GM21786 (cell line): Measurements from ENCODE around the gene HSPA12A.

Source experiments
- ATAC-seq: cut with Tn5 transposase; IDR thresholded peaks from one replicate; pipeline ENCODE4 v1.9.1; 2021; ENCODE audit not compliant: unreplicated experiment

HSPA12A gene

DNA sequence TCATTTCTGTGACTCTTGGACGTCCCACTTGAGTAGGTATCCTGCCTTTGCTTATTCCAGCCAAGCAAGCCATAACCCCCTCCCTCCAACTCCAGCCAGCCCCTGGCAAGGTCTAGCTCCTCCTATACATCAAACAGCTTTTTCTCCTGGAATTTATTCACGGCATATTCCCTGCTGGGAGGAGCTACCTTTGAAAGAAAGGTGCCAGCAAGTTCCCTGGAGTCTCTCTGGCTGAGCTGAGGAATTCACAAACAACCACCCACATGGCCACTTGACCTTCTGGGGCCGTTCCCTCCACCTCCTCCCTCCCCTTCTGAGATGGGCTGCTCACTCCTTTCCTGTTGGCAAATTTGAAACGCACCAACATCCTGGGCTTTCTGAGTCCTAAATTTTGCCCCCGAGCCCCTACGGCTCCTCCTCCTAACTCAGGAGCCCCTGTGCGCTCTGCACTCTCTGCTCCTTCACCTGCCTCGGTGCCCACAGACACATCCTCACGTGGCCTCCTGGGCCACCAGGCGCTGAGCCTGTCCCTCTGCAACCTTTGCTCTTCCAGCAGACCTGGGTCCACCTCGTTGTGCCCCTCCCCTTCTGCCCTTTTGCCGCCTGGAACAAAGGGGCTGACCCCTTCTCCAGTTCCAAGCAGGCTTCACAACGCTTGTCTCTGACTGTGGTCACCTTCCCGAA, 48.0 kb downstream of the HSPA12A start:
- no peak for ATAC-seq

GRCh38 chr10:116692225-116692624, 50.1 kb downstream of the HSPA12A start:
- ATAC-seq = no peak

GRCh38 chr10:116691635-116692034, 50.7 kb downstream of the HSPA12A start:
- ATAC-seq = no peak

GRCh38 chr10:116690356-116691322, 51.7 kb downstream of the HSPA12A start:
- ATAC-seq = no peak

GRCh38 chr10:116689744-116690143, 52.6 kb downstream of the HSPA12A start:
- ATAC-seq = no peak

GRCh38 chr10:116688741-116689495, 53.4 kb downstream of the HSPA12A start:
- no peak for ATAC-seq

- ATAC-seq = no peak
Measured at GRCh38 chr10:116688241-116688711, 54.1 kb downstream of the HSPA12A start.

DNA sequence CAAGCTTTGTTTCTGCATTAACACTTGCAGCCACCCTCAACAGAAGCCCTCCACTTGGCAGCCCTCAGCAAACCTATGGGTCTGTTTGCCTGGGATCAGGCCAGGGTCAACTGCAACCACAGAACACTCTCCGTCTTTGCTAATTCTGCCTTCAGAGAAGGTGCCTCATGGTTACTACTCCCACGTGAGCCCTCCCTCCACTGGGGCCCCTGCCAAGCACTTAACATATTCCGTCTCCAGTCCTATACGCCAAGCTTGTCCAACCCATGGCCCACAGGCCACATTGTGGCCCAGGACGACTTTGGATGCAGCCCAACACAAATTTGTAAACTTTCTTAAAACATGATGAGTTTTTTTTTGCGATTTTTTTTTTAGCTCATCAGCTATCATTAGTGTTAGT, 54.7 kb downstream of the HSPA12A start:
- ATAC-seq = no peak

DNA sequence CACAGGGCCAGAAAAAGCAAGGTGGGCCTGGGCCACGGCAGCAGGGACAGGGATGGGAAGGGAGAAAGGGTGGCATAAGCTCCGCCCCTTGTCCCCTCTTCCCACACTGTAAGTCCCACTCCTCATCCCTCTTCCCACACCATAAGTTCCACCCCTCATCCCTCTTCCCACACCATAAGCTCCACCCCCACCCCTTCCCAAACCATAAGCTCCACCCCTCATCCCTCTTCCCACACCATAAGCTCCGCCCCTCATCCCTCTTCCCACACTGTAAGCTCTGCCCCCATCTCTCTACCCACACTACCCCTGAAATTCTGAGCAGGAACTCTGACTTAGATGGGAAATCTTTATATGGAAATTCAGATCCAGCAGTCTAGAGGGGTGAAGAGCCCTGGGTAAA, 55.7 kb downstream of the HSPA12A start:
- no peak for ATAC-seq

GRCh38 chr10:116685807-116686206, 56.6 kb downstream of the HSPA12A start:
- no peak for ATAC-seq

GRCh38 chr10:116684781-116685180, 57.6 kb downstream of the HSPA12A start:
- no peak for ATAC-seq

GRCh38 chr10:116683821-116684220, 58.5 kb downstream of the HSPA12A start:
- no peak for ATAC-seq

DNA sequence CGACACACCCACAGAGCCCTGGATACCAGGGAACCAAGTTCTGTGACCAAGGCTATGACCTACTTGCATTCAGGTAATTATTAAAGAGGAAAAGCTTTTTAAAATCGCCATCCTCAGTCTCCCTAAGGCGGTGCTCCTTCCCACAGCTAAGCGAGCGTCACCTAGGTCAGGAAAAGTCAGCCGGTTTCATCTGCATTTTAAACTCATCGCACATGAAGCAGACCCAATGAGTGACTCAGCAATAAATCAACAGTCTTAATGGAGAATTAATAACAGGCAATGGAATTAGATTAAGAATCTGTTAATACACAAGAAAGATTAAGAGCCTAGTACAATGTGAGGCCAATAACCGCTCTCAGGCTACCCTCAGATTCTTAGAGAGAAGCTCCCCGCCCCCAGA, 59.2 kb downstream of the HSPA12A start:
- ATAC-seq = no peak

GRCh38 chr10:116679351-116679750, 63.0 kb downstream of the HSPA12A start:
- ATAC-seq = no peak

- ATAC-seq = no peak
Measured at GRCh38 chr10:116676633-116677032, 65.7 kb downstream of the HSPA12A start.

DNA sequence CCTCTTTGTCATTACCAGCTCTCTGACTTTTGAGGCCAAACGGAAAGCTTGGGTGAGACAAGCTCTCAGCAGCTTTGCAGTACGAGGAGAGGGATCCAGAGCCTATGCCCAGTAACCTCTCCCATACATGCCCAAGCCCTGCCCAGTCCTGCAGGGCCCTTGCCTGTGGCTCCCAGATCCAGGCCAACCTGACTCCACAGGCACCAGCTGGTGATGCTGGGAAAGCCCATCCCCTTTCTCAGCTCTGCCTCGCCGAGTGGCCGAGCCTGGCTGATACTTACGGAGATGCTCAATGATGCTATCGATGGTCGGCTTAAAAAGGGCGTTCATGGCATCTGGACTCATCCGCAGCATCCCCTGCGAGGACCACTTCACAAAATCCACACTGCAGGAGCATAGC, 66.2 kb downstream of the HSPA12A start:
- ATAC-seq = no peak

DNA sequence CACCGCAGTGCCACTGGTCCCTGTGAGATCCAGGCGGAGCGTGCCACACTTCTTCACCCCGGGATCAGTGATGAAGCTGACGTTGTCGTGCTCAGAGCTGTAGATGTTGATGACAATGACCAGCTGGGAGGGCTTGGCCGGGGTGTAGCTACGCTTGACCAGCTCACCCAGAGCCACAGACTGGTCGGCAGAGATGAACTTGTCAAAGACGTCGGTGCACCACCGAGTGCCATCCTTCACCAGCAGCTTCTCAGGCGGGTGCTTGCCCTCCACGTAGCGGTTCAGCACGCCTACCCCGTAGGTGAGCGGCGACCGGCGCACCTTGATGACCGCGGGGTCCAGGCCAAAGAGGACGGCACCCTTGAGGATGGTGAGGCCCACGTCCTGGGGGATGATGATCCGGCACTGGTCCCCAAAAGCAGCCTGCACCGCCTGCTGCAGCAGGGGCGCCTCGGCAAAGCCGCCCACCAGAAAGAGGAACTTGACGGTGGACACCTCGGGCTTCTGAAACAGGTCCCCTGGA, 67.4 kb downstream of the HSPA12A start:
- ATAC-seq = no peak

- no peak for ATAC-seq
Measured at GRCh38 chr10:116673866-116674265, 68.5 kb downstream of the HSPA12A start.

DNA sequence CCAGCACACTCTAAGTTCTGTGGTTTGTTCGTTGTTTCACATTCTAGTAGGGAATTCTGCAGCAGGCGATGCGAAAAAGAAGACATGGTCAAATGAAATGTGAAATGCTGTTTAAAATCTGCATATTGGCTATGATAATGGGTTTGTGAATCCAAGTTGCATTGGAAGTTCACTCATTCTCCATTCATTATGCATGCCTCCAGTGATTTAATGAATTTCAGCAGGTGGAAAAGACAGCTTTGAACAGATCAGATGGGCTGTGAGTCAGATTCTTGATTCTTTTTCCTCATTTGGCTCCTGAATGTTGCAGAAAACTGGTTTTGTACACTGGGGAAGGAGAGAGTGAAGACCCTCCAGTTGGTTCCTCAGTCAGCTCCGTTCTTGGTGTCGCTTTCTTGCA, 69.5 kb downstream of the HSPA12A start:
- ATAC-seq = no peak

DNA sequence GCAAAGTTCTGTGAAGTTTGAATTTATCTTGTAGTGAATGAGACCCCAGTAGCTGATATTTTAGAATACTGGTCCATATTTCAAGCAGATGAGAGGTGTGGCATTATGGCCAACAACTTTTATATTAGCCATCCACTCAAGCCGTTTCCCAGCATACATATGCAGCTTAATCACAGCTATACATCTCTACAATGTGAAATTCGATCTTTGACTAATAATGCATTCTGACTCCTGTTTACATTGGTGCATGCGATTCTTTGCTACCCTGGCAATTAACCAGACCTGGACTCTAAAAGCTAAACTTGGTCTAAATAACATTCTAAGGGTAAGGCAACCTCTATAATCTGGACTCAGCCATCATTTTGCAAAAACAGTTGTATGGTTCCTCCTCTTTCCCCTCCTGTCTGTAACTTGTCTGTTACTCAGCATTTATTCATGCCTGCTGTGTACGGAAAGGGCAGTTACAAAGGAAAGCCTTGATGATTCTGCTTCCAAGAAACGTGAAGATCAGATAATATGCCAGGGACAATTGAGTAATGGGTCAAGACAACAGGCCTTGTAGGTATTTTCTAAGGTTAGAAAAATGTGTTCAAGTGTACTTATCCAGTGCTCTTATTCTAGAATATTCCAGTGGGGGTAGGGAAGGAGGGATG, 71.0 kb downstream of the HSPA12A start:
- ATAC-seq = no peak

DNA sequence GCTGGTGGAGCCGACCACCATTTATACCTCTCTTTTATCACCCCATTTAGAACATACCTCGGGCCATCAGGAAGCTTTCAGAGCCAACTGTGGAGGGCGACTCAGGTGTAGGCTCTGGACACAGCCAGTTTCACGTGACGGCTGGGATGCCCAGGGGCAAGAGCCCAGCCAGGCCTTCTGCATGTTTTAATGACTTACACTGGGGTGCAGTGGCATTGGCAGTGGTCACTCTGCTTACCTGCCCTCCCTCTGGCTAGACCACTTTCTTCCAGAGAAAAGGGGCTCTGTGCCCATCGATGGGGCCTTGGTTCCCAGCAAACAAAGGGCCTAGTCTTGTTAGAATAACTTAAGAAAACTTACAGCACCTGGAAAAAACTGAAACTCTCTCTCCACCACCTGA, 71.7 kb downstream of the HSPA12A start:
- no peak for ATAC-seq
